Panc1 (cell line): ENCODE results near the gene RPL7A.

ENCODE experiments used
- POLR2AphosphoS5 ChIP-seq: IDR thresholded peaks from 2 replicates; pipeline ENCODE4 v1.6.1; 2012; ENCODE audit warnings: mild to moderate bottlenecking, low read depth, low read length, moderate library complexity
- SIN3A ChIP-seq: IDR thresholded peaks from 2 replicates; pipeline ENCODE4 v1.6.1; 2012; ENCODE audit warnings: low read depth, mild to moderate bottlenecking, low read length, moderate library complexity, borderline replicate concordance; ENCODE audit not compliant: insufficient read depth
- TCF7L2 ChIP-seq: IDR thresholded peaks from 2 replicates; pipeline ENCODE4 v1.6.1; 2011; ENCODE audit warnings: mild to moderate bottlenecking, low read depth, low read length, inconsistent platforms
- TF ChIP-seq, protein P1 (sequence below), 2 experiments: IDR thresholded peaks; 2 replicates each; pipeline ENCODE4 v1.6.1; 2011 to 2012; ENCODE audit warnings: low read depth in 2 of 2, control low read depth in 1 of 2, low read length in 1 of 2, mild to moderate bottlenecking in 1 of 2, moderate library complexity in 1 of 2; ENCODE audit not compliant: insufficient read depth in 1 of 2
- TF ChIP-seq, protein P2 (sequence below): fragments of 450-650 bp; IDR thresholded peaks from 2 replicates; pipeline ENCODE4 v1.5.1; 2017; ENCODE audit warnings: mild to moderate bottlenecking

- TF ChIP-seq, protein P1, sequence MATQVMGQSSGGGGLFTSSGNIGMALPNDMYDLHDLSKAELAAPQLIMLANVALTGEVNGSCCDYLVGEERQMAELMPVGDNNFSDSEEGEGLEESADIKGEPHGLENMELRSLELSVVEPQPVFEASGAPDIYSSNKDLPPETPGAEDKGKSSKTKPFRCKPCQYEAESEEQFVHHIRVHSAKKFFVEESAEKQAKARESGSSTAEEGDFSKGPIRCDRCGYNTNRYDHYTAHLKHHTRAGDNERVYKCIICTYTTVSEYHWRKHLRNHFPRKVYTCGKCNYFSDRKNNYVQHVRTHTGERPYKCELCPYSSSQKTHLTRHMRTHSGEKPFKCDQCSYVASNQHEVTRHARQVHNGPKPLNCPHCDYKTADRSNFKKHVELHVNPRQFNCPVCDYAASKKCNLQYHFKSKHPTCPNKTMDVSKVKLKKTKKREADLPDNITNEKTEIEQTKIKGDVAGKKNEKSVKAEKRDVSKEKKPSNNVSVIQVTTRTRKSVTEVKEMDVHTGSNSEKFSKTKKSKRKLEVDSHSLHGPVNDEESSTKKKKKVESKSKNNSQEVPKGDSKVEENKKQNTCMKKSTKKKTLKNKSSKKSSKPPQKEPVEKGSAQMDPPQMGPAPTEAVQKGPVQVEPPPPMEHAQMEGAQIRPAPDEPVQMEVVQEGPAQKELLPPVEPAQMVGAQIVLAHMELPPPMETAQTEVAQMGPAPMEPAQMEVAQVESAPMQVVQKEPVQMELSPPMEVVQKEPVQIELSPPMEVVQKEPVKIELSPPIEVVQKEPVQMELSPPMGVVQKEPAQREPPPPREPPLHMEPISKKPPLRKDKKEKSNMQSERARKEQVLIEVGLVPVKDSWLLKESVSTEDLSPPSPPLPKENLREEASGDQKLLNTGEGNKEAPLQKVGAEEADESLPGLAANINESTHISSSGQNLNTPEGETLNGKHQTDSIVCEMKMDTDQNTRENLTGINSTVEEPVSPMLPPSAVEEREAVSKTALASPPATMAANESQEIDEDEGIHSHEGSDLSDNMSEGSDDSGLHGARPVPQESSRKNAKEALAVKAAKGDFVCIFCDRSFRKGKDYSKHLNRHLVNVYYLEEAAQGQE (IDR thresholded peaks at IDR 0.05; ENCODE audit: insufficient read depth in 1 of 2, low read depth in 2 of 2, low read length in 1 of 2), result no peak
- TF ChIP-seq, protein P2, sequence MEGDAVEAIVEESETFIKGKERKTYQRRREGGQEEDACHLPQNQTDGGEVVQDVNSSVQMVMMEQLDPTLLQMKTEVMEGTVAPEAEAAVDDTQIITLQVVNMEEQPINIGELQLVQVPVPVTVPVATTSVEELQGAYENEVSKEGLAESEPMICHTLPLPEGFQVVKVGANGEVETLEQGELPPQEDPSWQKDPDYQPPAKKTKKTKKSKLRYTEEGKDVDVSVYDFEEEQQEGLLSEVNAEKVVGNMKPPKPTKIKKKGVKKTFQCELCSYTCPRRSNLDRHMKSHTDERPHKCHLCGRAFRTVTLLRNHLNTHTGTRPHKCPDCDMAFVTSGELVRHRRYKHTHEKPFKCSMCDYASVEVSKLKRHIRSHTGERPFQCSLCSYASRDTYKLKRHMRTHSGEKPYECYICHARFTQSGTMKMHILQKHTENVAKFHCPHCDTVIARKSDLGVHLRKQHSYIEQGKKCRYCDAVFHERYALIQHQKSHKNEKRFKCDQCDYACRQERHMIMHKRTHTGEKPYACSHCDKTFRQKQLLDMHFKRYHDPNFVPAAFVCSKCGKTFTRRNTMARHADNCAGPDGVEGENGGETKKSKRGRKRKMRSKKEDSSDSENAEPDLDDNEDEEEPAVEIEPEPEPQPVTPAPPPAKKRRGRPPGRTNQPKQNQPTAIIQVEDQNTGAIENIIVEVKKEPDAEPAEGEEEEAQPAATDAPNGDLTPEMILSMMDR, result no peak
- no peak for TF ChIP-seq TCF7L2
- TF ChIP-seq POLR2AphosphoS5, result no peak
- TF ChIP-seq SIN3A, result no peak
Observed at GRCh38 chr9:133369933-133370332, 21.9 kb downstream of the RPL7A start.
